Gastrocnemius medialis (tissue), 4 donors: Measurements from ENCODE around the gene SUDS3. TPM values are rescaled to one million over a fixed set of nuclear protein-coding genes. Genes with fewer than 3 reads are reported as not detected.

ENCODE experiments used
- ATAC-seq, 2 donors: fragments of 150-250 bp; one replicate each; pipeline ENCODE4 v1.9.1; 2016
- DNase-seq, 2 donors: peaks; one replicate each; pipeline ENCODE4 v3.0.0-alpha.2; 2019
- H3K27ac ChIP-seq, 4 donors: fragments of 200-600 bp; sonication (generic); 1 replicate in 1 of 4; 2 replicates in 3 of 4; pipeline ENCODE4 v1.5.1; 2016 to 2018; ENCODE audit warnings: mild to moderate bottlenecking in 2 of 4, moderate library complexity in 1 of 4
- H3K27me3 ChIP-seq, 3 donors: fragments of 200-600 bp; sonication (generic) in 2 of 3; 1 replicate in 1 of 3; 2 replicates in 2 of 3; pipeline versions ENCODE4 v1.5.1 to v1.6.0; 2016 to 2019; ENCODE audit warnings: mild to moderate bottlenecking in 1 of 3, moderate library complexity in 1 of 3
- H3K36me3 ChIP-seq, 2 donors: fragments of 200-600 bp; sonication (generic) in 1 of 2; one replicate each; pipeline ENCODE4 v1.5.1; 2017 to 2018
- H3K4me1 ChIP-seq, 2 donors: fragments of 200-600 bp; sonication (generic) in 1 of 2; one replicate each; pipeline ENCODE4 v1.5.1; 2016 to 2017; ENCODE audit warnings: mild to moderate bottlenecking in 2 of 2
- H3K4me3 ChIP-seq, 4 donors: fragments of 200-600 bp; sonication (generic) in 3 of 4; 1 replicate in 1 of 4; 2 replicates in 3 of 4; pipeline ENCODE4 v1.5.1; 2016 to 2019; ENCODE audit warnings: mild to moderate bottlenecking in 2 of 4
- H3K9me3 ChIP-seq, 3 donors: fragments of 200-600 bp; sonication (generic) in 2 of 3; 1 replicate in 1 of 3; 2 replicates in 2 of 3; pipeline ENCODE4 v1.5.1; 2016 to 2019
- CTCF ChIP-seq, 5 experiments: fragments of 450-650 bp in 3 of 5; fragments of 200-600 bp in 2 of 5; sonication (generic) in 2 of 5; IDR thresholded peaks in 4 of 5; conservative IDR thresholded peaks in 1 of 5; 1 replicate in 4 of 5; 2 replicates in 1 of 5; pipeline ENCODE4 v1.5.1; 2016 to 2019; ENCODE audit warnings: antibody characterized with exemption in 5 of 5, mild to moderate bottlenecking in 3 of 5, moderate library complexity in 3 of 5
- POLR2A ChIP-seq, 2 donors: fragments of 450-650 bp; IDR thresholded peaks; one replicate each; pipeline ENCODE4 v1.6.1; 2017; ENCODE audit warnings: antibody characterized with exemption in 2 of 2, mild to moderate bottlenecking in 2 of 2, moderate library complexity in 2 of 2
- in situ Hi-C, 4 donors: fragments of 200-750 bp; cut with MboI; loops; one replicate each; pipeline versions ENCODE4 v1.15.0 to v1.8.0; 2017; ENCODE audit warnings: low sequenced_read_pairs in 4 of 4
- intact Hi-C: fragments of 100-400 bp; cut with DNase I; formaldehyde crosslinking; loops from one replicate; pipeline ENCODE4 v1.15.1; 2023; ENCODE audit warnings: low total_unique reads
- total RNA-seq, 4 donors: library from RNA; depleted of rRNA; stranded (reverse); fragments of >200 nt; gene quantifications; one replicate each; pipeline versions ENCODE4 v1.1.0 to v1.2.3, GENCODE V29; 2016

The SUDS3 gene
- total RNA-seq, 4 donors from 2014 or later: 17.0 to 33.2 (median 29.1) TPM

- H3K27me3 ChIP-seq: no peaks in the 10 kb centered on the region
- H3K4me3 ChIP-seq: no peak overlapping the region
- ATAC-seq: peak; percentile 62 to 84
- intact Hi-C loops: no loop called here
- no peaks in the 10 kb centered on the region for H3K9me3 ChIP-seq
- no peak for DNase-seq
- peaks cover 10 to 39% of the 10 kb centered on the region in 2 donors for H3K36me3 ChIP-seq
- no peaks in the 10 kb centered on the region for H3K4me1 ChIP-seq
- in situ Hi-C loops: loop anchor here in 3 of 4 donors (25.0 kb wide), 2 partner anchors 619 to 994 kb away; no protein-coding TSS in a partner anchor
- TF ChIP-seq POLR2A (IDR thresholded peaks at IDR 0.05): no peak
- TF ChIP-seq CTCF (IDR thresholded peaks at IDR 0.05 in 4 of 5, conservative IDR thresholded peaks at IDR 0.05 in 1 of 5): no peak
- peak overlapping the region in 1 of 4 donors; percentile 29 for H3K27ac ChIP-seq
Observed at GRCh38 chr12:118418385-118419057, 42.2 kb downstream of the SUDS3 start.

GRCh38 chr12:118420673-118421072, 44.3 kb downstream of the SUDS3 start:
- in situ Hi-C loops: loop anchor here in 3 of 4 donors (25.0 kb wide), 2 partner anchors 617 to 992 kb away; no protein-coding TSS in a partner anchor
- DNase-seq (no peak), ATAC-seq (no peak)
- intact Hi-C loops: no loop called here
- no peak overlapping the region for H3K4me3 ChIP-seq
- H3K27ac ChIP-seq: no peak overlapping the region
- TF ChIP-seq POLR2A (IDR thresholded peaks at IDR 0.05) (no peak), CTCF (IDR thresholded peaks at IDR 0.05 in 4 of 5, conservative IDR thresholded peaks at IDR 0.05 in 1 of 5) (no peak)
- H3K4me1 ChIP-seq: no peaks in the 10 kb centered on the region
- H3K36me3 ChIP-seq: peaks cover 0 to 18% of the 10 kb centered on the region in 2 donors
- no peaks in the 10 kb centered on the region for H3K9me3 ChIP-seq
- H3K27me3 ChIP-seq: no peaks in the 10 kb centered on the region

- intact Hi-C loops (no loop called here), in situ Hi-C loops (loop anchor here (25.0 kb wide), 3 partner anchors 187 to 987 kb away; no protein-coding TSS in a partner anchor)
- TF ChIP-seq CTCF (IDR thresholded peaks at IDR 0.05 in 4 of 5, conservative IDR thresholded peaks at IDR 0.05 in 1 of 5): no peak
- TF ChIP-seq POLR2A (IDR thresholded peaks at IDR 0.05): no peak
- H3K9me3 ChIP-seq: no peaks in the 10 kb centered on the region
- no peaks in the 10 kb centered on the region for H3K27me3 ChIP-seq
- H3K4me1 ChIP-seq: no peaks in the 10 kb centered on the region
- no peak overlapping the region for H3K4me3 ChIP-seq
- no peak overlapping the region for H3K27ac ChIP-seq
- no peak for ATAC-seq
- DNase-seq: no peak
- no peaks in the 10 kb centered on the region for H3K36me3 ChIP-seq
Observed at GRCh38 chr12:118424884-118425283, 48.5 kb downstream of the SUDS3 start.

GRCh38 chr12:118425364-118425763, 49.0 kb downstream of the SUDS3 start:
- no peak for TF ChIP-seq CTCF (IDR thresholded peaks at IDR 0.05 in 4 of 5, conservative IDR thresholded peaks at IDR 0.05 in 1 of 5)
- no peak for TF ChIP-seq POLR2A (IDR thresholded peaks at IDR 0.05)
- Histone ChIP-seq H3K4me1 (no peaks in the 10 kb centered on the region), H3K4me3 (no peak overlapping the region), H3K27me3 (no peaks in the 10 kb centered on the region), H3K36me3 (no peaks in the 10 kb centered on the region), H3K9me3 (no peaks in the 10 kb centered on the region), H3K27ac (no peak overlapping the region)
- no peak for DNase-seq
- no peak for ATAC-seq
- intact Hi-C loops: no loop called here
- in situ Hi-C loops: loop anchor here in 3 of 4 donors (25.0 kb wide), 2 partner anchors 187 to 612 kb away; no protein-coding TSS in a partner anchor
